OCI-M1 (cell line): ENCODE measurements around the gene ST6GAL2.

Experiments
- DNase-seq: peaks from one replicate; lab custom pipeline; 2025; lab: John Stamatoyannopoulos, UW

Gene ST6GAL2

DNA sequence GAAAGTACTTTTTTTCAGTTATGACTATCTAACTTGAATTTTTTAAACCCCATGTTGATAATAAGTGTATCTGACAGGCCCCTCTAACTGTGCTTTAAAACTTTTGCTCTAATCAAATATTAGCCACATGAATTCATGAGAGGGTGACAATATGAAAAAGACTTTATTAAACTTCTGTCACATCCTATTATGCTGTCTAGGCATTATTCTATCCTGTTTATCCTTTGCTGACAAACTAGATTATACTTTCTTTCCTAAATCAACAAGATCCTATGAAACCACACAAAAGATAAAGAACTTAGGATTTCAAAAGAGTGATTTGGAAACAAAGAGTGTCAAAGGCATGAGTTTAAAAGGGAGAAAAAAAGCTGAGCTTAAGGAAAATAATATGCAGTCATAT, 57.8 kb downstream of the ST6GAL2 start:
- no peak for DNase-seq

DNA sequence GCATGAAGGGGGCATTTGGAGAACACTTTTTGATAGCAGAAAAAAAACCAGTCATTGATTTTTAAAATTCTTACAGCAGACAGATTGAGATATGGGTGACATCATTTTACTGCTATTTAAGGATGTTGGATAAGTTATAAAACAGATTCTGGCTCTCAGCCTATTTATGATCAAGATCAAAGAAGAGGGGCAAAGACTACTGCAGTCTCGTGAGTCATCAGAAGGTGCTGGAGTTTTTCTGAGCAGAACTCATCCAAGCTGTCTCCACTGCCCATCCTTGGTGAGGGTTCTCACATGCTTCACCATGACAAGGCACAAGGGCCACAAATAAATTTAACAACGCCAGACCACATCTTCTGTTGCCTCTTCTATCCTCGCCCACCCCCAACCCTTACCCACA, 58.8 kb downstream of the ST6GAL2 start:
- no peak for DNase-seq

DNA sequence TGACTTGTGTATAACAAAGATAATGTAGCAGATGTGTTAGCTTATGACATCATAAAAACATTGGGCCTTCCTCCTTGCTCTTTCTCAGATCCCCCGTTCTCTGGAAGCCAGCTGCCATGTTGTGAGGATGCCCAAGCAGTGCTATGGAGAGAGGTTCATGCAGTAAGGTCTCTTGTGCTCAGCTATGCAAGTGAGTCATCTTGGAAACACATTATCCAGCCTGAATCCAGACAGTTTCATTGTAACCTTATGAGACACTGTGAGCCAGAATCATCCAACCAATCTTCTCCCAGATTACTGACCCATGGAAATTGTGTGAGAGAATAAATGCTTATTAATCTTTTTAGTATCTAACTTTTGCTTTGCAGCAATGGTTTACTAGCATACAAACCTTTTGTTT, 60.8 kb downstream of the ST6GAL2 start:
- no peak for DNase-seq

DNA sequence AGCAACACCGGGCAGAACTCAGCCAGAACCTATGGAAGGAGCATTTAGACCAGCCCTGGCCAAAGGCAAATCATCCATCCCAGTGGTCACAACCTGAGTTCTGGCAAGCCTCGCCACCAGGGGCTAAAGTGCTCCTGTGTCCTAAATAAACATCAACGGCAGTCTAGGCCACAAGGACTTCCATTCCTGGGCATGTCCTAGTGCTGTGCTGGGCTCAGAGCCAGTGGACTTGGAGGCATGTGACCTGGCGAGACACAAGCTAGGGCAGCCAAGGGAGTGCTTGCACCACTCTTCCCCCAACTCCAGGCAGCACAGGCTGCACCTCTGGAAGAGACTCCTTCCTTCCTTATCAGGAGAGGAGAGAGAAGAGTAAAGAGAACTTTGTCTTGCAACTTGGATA, 69.0 kb downstream of the ST6GAL2 start:
- DNase-seq, result no peak

DNA sequence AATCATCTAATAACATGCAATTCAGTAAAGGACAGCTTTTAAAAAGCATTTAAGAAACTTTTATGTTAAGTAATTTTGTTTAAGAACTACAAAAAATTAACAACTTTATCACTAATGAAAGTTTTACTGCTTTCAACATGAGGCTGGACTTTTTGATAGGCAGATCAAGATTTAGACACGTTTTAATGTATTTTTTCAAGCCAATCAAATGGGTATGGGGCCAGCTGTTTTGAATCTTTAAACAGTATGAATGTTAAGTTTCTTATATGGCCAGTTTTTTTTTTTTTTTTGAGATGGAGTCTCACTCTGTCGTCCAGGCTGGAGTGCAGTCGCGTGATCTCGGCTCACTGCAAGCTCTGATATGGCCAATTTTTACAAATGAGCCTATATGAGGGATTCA, 73.1 kb downstream of the ST6GAL2 start:
- DNase-seq, result no peak

DNA sequence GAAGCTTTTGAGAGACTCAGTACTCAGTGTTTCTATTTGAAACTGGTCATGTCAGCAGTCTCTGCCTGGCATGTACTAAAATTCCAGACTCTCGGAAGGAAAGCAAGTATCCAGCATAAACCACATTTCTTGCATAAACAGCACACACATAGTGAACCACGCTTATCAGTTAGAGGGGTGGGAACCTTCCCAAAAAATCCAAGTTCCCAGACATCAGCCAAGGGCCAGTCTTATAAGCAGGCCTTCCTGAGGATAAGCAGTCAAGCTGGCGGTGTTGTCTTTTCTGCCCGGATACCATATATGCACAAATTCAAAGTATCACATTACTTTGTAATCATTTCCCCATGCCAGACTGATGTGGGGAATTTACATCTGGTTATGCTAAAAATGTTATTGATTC, 73.6 kb downstream of the ST6GAL2 start:
- DNase-seq, result no peak

DNA sequence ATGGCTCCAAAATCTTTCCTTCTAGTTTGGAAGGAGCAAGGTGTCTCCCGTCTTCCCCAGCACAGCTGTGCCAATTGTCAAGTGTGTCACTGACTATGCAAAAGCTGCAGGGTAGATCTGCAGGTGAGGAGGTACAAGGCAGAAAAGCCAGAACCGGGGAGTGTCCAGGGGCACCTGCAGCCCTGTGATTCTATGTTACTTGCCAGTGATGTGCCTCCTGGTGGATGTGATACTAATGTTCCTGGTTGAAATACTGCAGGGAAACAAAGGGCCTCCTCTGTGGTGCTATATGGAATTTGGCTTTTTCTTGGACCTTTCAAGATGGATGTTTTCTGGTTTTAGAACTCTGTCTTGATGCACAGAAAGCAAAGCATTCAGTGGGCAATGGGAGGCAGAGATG, 80.3 kb downstream of the ST6GAL2 start:
- DNase-seq, result no peak

DNA sequence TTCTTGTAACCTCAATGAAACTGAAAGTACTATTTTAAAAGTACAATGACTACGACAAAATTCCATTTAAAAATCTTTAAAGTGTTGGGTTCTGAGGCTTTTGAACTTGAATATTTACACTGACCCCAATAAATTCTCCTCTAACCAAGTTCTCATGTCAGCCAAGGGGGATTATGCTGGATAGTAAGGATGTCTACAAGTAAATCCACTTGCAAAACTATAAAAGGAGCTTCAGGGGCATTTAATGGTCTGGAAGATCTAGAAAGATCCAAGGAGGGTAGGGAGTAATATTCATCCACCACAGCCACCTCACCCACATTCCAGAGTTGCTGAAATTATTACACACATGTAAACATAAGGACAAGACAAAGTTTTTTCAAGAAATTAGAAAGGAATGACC, 81.8 kb downstream of the ST6GAL2 start:
- no peak for DNase-seq

DNA sequence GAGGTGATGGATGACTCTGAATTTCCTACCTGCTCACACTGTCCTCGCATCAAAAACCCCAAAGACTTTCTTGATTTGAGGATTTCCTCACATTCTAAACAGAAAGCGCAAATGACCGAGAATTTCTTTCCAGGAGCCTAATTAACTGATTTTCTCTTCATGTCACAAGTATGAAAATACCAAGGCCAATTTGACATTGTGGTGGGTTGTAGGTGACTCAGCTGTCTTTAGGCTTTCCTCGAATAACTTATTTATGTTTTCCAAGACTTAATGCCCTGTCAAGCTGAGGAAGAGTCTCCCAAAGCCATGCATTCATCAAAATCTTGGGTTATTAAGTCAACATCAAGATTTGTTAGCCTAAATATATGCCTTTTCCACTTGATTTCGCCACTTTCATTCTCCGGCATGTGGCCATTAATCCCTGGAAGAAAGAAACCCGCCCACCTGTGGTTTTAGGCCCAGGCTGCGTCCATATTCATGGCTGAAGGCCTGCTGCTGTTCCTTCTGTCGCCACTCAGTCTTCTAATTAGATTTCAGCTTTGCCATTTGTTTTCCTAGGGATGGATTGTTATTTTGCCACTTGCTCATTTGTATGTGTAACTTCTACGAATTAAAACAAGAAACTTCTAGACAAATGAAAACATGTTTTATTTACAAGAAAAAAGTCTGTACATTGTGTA, 84.9 kb downstream of the ST6GAL2 start:
- no peak for DNase-seq

DNA sequence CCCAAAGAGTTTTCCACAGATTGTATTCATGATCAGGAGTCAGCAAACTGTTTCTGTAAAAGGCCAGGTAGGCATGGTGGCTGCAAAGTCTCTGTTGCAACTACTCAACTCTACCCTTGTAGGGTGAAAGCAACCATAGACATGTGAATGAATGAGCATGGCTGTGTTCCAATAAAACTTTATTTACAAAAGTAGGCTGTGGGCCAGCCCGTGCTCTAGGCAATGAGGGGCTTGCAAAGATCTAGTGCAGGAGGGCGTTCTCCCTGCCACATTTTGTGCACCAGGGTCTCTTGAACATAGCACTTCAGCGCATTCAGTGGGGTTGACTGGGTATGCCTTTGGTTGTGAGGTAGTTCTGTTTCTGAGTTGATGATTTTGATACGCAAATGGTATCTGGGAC, 85.8 kb downstream of the ST6GAL2 start:
- DNase-seq, result no peak

DNA sequence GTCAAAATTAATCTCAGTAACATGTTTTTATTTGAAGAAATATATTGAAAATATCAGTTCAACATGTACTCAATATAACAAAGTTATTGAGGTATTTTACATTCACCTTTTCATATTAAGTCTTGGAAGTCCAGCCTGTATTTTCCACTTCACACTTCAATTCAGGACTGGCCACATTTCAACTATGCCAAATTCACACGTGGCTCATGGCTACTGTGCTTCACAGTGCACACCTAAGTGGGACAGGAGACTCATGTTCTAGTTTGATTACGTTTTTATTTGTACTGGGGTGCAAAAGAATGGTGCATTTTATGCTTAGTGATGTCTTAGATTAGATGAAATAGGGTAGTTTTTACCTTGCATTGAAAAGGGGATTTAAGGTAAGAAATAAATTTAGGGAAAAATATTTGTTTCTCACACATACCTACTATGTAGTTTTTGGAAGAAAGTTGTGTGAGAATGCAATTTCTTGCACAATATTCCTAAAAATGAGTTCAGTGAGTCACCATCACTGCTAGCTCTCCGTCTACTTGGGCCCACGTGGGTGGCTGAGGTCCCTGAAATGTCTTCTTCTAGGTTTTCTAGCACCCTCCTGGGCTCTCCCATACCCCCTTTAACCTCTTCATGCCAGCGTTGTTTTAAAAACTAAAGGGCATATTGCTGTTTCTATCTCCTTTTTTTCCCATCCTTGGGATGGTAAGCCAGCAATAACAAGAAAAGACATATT, 87.0 kb downstream of the ST6GAL2 start:
- no peak for DNase-seq

DNA sequence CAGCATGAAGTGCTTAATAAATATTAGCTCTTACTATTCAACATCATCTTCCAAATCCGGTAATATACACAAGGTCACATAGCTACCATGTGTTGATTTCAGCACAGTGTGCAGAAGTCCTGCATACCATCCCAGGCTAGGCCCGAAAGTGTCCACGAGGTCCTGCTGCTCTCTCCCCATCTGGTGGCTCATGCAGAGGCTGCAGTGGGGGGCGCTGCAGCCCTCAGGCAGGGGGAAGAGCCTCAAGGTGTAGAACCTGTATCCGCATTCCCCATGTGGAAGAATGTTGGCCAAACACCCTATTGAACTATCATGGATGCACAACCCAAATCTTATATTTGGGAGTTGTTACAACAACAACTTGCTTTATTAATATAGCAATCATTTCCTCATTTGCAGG, 88.5 kb downstream of the ST6GAL2 start:
- DNase-seq, result no peak

DNA sequence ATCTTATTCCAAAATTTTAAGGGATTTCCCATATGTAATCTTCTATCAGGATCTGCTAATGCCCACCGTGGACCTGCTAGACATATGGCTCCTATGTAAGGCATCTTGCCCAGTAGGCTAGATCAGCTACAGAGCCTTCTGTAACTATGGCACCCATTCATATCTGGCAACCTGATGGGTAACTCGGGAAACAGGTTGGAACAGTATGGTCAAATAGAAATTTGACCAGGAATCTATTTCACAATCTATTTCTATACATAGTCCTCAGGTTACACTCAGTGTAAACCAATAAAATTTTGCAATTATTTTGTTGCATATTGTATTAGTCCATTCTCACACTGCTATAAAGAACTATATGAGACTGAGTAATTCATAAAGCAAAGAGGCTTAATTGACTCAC, 93.3 kb downstream of the ST6GAL2 start:
- no peak for DNase-seq

DNA sequence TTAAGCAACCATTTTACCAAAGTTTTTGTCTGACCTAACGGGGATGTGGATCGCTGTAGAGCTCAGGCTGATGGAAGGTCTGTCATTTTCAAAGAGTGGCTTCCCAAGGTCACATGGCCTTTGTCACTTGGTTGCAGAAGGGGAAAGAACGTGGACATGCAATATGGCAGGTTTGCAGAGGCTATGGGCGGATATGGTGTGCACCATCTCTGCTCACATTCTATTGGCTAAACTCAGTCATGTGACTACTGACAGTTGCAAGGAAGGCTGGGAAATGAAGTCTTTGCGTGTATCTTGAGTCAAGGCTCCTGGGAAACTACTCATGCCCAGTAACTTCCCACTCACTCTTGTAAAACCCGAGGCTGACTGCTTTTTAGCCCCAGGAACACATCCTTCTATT, 96.8 kb downstream of the ST6GAL2 start:
- peak; percentile 23 for DNase-seq

DNA sequence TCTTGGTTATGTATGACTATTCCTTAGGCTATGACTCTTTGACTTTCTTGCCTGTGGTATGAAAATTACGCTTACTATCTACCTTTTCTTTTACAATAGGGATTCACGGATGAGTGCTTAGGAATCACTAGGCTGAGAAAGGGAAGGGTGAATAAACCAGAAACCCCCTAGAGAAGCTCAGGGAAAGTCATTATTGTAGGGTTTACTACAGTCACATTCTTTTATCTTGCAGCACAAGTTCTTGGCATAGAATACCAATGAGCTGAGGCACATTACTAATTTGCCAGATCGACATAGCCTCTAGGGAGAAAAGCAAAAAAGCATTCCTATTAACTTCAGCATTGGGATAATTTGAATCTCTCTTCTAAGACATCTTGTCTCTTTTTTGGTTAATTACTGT, 103.3 kb downstream of the ST6GAL2 start:
- no peak for DNase-seq

DNA sequence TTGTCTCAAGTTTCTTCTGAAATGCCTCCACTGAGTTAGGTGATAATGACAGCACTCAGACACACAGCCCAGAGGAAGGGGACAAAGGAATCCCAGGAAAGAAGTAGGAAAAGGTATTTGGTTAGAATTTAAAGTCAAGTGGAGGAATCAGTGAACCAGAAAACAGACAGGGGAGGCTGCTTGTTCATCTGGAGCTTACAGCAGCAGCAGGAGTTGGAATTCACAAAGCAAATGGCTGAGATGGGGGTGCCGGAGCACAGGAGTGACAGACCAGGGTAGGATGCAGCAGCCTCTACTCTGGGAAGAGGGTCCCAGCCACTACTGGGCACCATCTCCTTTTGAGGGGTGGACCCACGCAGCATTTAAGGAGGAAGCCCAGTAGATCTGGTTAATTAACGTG, 104.8 kb downstream of the ST6GAL2 start:
- no peak for DNase-seq

DNA sequence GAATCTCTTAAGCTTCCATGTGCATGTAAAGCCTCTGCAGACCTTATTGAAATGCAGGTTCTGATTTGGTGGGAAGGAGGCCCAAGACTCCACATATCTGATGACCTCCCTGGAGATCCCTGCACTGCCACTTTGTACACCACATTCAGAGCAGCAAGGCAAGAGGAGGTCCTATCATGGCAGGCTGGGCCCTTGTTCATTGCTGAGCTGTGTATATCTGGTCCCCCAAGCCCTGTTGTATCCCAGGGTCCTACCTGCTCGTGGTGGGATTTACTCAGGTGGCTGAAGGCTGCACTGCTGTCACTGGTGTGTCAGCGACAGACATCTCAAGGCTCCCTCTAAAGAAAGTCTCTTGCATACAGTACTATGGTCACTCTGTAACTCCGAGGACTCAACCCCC, 114.2 kb downstream of the ST6GAL2 start:
- DNase-seq, result no peak

DNA sequence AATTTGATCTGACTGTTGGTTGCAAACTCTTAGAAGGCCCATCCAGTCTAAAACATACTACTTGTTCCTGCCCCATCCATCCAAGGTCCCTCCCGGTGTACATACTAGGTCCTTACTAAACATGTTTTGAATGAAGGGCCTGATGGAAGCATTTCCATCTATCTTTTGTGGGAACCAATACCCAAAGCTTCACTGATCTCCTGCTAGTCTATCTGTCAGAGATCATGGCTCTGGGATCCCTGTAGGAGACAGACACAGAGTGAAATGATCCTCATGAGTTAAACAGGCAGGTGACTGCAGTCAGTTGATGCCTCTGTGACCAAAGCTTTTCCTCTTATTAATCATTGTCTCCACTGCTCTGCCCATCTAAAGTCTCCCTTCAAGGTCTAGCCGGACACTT, 115.0 kb downstream of the ST6GAL2 start:
- DNase-seq, result no peak

DNA sequence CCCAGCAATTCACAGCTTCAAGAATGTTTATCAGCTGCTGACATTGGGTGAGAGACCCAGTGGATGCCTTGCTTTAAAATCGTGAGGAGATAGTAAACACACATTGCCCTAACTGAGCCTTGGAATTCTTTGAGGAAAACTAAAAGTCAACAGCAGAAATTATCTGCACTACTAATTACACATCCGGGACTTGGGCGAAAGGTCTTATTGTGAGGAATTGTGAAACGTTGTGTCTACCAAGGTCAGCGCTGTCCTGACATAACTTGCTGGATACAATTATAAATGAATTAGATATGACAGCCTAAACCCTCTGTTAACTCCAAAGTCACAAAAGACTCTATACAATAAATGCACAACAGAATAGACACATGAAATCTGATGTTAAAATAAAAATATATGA, 121.4 kb downstream of the ST6GAL2 start:
- no peak for DNase-seq

DNA sequence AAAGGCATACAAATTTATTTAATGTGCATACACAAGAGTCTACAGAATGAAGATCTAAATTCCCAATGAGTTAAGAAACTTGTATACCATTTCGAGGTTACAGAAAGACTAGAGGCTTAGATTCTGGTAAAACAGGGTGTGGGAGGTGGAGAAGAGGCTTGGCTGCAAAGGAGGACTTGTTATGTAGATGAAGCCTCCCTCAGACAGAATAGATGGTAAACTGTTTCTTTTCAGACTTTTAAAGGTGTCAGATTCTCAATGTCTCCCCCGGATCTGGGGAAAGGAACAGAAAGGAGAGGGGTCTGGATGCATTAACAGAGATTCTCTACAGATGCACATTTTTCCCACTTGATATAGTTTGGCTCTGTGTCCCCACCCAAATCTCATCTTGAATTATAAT, 126.0 kb downstream of the ST6GAL2 start:
- DNase-seq, result no peak

DNA sequence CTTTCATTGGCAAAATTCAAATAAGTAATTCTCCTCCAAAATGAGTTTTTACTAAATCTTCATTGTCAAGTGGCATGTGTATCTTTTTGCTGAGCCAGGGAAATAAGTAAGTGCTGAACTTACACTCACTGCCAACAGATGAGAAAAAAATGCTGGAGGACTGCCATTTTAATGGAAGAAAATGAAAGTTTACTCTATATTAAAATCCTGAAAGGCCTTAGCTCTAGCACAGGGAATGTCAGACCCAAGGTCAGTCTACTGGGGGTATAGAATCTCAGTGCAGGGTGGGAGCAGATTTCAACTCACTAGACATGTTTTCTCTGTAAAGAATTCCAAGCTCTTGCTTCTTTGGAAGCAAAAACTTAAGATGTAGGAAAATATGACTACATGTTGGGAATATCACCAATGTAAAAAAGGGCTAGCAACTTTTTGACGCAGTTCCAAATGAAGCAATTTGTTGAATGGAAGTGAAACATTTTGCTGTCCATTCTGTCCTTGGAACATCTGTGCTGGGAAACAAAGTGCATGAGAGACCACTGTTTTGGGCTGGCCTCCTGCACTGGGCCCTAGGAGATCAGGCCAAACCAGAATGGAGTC, 127.0 kb downstream of the ST6GAL2 start:
- no peak for DNase-seq
